ENCODE results near the gene TMEM158. TPM values are rescaled to one million over a fixed set of nuclear protein-coding genes. Genes with fewer than 3 reads are reported as not detected.

The TMEM158 gene
- total RNA-seq, 1 experiment from 2014 or later = 7.5 TPM

GRCh38 chr3:45183872-45184262 lies 42.2 kb downstream of the TMEM158 start:
- H2AFZ ChIP-seq = no peak overlapping the region
- H4K20me1 ChIP-seq (ENCODE audit: insufficient read depth) = no peaks in the 10 kb centered on the region
- H3K79me2 ChIP-seq (ENCODE audit: low read depth) = no peaks in the 10 kb centered on the region
- POLR2A ChIA-PET (ENCODE audit: unreplicated experiment) = interaction anchor here (0.6 to 1.2 kb wide), 3 partner anchors 10 to 16 kb away, joined by 3 to 8 read pairs (median 4); no protein-coding TSS in a partner anchor
- no TSS peak for BruUV-seq (replicated peaks)
- DNase-seq = no peak
- intact Hi-C loops (cut with micrococcal nuclease; ENCODE audit: unreplicated experiment) = loop anchor here (1.0 to 2.0 kb wide), 3 partner anchors 16 to 40 kb away; no protein-coding TSS in a partner anchor
- no peak overlapping the region for H3K4me3 ChIP-seq
- peaks cover 16% of the 10 kb centered on the region for H3F3A ChIP-seq (ENCODE audit: insufficient read depth, low read depth)
- H3K4me2 ChIP-seq = peak overlapping the region; percentile 89
- H3K36me3 ChIP-seq (ENCODE audit: low read depth) = no peaks in the 10 kb centered on the region
- no peaks in the 10 kb centered on the region for H3K9me2 ChIP-seq (ENCODE audit: insufficient read depth)
- peak overlapping the region; percentile 98 for H3K27ac ChIP-seq
- peaks cover 40% of the 10 kb centered on the region for H3K4me1 ChIP-seq (replicated peaks; ENCODE audit: insufficient read depth)
- H3K9me3 ChIP-seq (ENCODE audit: insufficient read depth, low read depth) = no peaks in the 10 kb centered on the region
- H3K27me3 ChIP-seq (ENCODE audit: insufficient read depth, low read depth) = no peaks in the 10 kb centered on the region
- CTCF ChIA-PET = no interaction called here
- TF ChIP-seq CTCF (conservative IDR thresholded peaks at IDR 0.05) (no peak), EZH2 (IDR thresholded peaks at IDR 0.05; ENCODE audit: low read depth) (no peak)

GRCh38 chr3:45182915-45183871 lies 42.9 kb downstream of the TMEM158 start:
- POLR2A ChIA-PET (ENCODE audit: unreplicated experiment) = interaction anchor here (0.6 to 1.2 kb wide), 10 partner anchors 9 to 980 kb away, joined by 3 to 10 read pairs (median 6); no protein-coding TSS in a partner anchor
- peaks cover 40% of the 10 kb centered on the region for H3K4me1 ChIP-seq (replicated peaks; ENCODE audit: insufficient read depth)
- TSS peak; percentile 98 for BruUV-seq (replicated peaks)
- H4K20me1 ChIP-seq (ENCODE audit: insufficient read depth) = no peaks in the 10 kb centered on the region
- H3K36me3 ChIP-seq (ENCODE audit: low read depth) = no peaks in the 10 kb centered on the region
- H3K27ac ChIP-seq = peak overlapping the region; percentile 98
- no peaks in the 10 kb centered on the region for H3K9me2 ChIP-seq (ENCODE audit: insufficient read depth)
- H2AFZ ChIP-seq = peak overlapping the region; percentile 48; the same call in 1 of the 2 replicates
- H3K4me3 ChIP-seq = peak overlapping the region; percentile 34; the same call in 1 of the 2 replicates
- no peaks in the 10 kb centered on the region for H3K79me2 ChIP-seq (ENCODE audit: low read depth)
- intact Hi-C loops (cut with micrococcal nuclease; ENCODE audit: unreplicated experiment) = loop anchor here (1.0 to 2.0 kb wide), 3 partner anchors 16 to 39 kb away; no protein-coding TSS in a partner anchor
- no peaks in the 10 kb centered on the region for H3K9me3 ChIP-seq (ENCODE audit: insufficient read depth, low read depth)
- CTCF ChIA-PET = interaction anchor here (0.6 to 1.2 kb wide), 3 partner anchors 27 to 45 kb away, joined by 3 to 4 read pairs (median 3); no protein-coding TSS in a partner anchor
- H3F3A ChIP-seq (ENCODE audit: insufficient read depth, low read depth) = peaks cover 16% of the 10 kb centered on the region
- no peaks in the 10 kb centered on the region for H3K27me3 ChIP-seq (ENCODE audit: insufficient read depth, low read depth)
- TF ChIP-seq CTCF (conservative IDR thresholded peaks at IDR 0.05) (no peak), EZH2 (IDR thresholded peaks at IDR 0.05; ENCODE audit: low read depth) (no peak)
- peak overlapping the region; percentile 89 for H3K4me2 ChIP-seq
- peak; percentile 89 to 94 for DNase-seq

GRCh38 chr3:45181496-45181895 lies 44.6 kb downstream of the TMEM158 start:
- no peaks in the 10 kb centered on the region for H3K9me3 ChIP-seq (ENCODE audit: insufficient read depth, low read depth)
- no peaks in the 10 kb centered on the region for H3K79me2 ChIP-seq (ENCODE audit: low read depth)
- no peak overlapping the region for H3K4me3 ChIP-seq
- no TSS peak for BruUV-seq (replicated peaks)
- intact Hi-C loops (cut with micrococcal nuclease; ENCODE audit: unreplicated experiment) = no loop called here
- TF ChIP-seq EZH2 (IDR thresholded peaks at IDR 0.05; ENCODE audit: low read depth) = no peak
- no peak for TF ChIP-seq CTCF (conservative IDR thresholded peaks at IDR 0.05)
- H3K27ac ChIP-seq = peak overlapping the region; percentile 98; the same call in 1 of the 2 replicates
- no peak for DNase-seq
- no peaks in the 10 kb centered on the region for H4K20me1 ChIP-seq (ENCODE audit: insufficient read depth)
- 0 out of 2 replicates have a peak overlapping the region, but pooled peaks have one; percentile 23 for H3K4me2 ChIP-seq
- peaks cover 40% of the 10 kb centered on the region for H3K4me1 ChIP-seq (replicated peaks; ENCODE audit: insufficient read depth)
- H3K36me3 ChIP-seq (ENCODE audit: low read depth) = no peaks in the 10 kb centered on the region
- no peak overlapping the region for H2AFZ ChIP-seq
- H3K27me3 ChIP-seq (ENCODE audit: insufficient read depth, low read depth) = no peaks in the 10 kb centered on the region
- peaks cover 16% of the 10 kb centered on the region for H3F3A ChIP-seq (ENCODE audit: insufficient read depth, low read depth)
- POLR2A ChIA-PET (ENCODE audit: unreplicated experiment) = interaction anchor here (0.7 kb wide), 1 partner anchor 12 kb away, joined by 3 read pairs; no protein-coding TSS in a partner anchor
- CTCF ChIA-PET = no interaction called here
- no peaks in the 10 kb centered on the region for H3K9me2 ChIP-seq (ENCODE audit: insufficient read depth)

Measured in PC-9 (cell line).